DND-41 (cell line): ENCODE results near the gene DISC1.

Source experiments
- EZH2 ChIP-seq: IDR thresholded peaks from 3 replicates; pipeline ENCODE4 v1.6.1; 2012; ENCODE audit warnings: borderline replicate concordance, low read depth, mild to moderate bottlenecking, moderate library complexity, low read length, inconsistent platforms; ENCODE audit not compliant: severe bottlenecking
- TF ChIP-seq, protein P1 (sequence below): IDR thresholded peaks from 2 replicates; pipeline ENCODE4 v1.5.1; 2012; ENCODE audit warnings: borderline replicate concordance, low read length, moderate library complexity, mild to moderate bottlenecking; ENCODE audit not compliant: poor library complexity, severe bottlenecking; ENCODE audit errors: extremely low read depth

GRCh38 chr1:231861541-231862481 lies 235.2 kb downstream of the DISC1 start:
- TF ChIP-seq, protein P1, sequence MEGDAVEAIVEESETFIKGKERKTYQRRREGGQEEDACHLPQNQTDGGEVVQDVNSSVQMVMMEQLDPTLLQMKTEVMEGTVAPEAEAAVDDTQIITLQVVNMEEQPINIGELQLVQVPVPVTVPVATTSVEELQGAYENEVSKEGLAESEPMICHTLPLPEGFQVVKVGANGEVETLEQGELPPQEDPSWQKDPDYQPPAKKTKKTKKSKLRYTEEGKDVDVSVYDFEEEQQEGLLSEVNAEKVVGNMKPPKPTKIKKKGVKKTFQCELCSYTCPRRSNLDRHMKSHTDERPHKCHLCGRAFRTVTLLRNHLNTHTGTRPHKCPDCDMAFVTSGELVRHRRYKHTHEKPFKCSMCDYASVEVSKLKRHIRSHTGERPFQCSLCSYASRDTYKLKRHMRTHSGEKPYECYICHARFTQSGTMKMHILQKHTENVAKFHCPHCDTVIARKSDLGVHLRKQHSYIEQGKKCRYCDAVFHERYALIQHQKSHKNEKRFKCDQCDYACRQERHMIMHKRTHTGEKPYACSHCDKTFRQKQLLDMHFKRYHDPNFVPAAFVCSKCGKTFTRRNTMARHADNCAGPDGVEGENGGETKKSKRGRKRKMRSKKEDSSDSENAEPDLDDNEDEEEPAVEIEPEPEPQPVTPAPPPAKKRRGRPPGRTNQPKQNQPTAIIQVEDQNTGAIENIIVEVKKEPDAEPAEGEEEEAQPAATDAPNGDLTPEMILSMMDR: no peak
- no peak for TF ChIP-seq EZH2
